HCT116 (cell line): ENCODE measurements around the gene C12orf50. TPM values are rescaled to one million over a fixed set of nuclear protein-coding genes. Genes with fewer than 3 reads are reported as not detected.

Experiments
- ATAC-seq: fragments of 200-7000 bp; cut with Tn5 transposase; 2 replicates; pipeline ENCODE4 v1.9.1; 2020; ENCODE audit warnings: mild to moderate bottlenecking, moderate library complexity
- BruUV-seq: library from RNA; stranded (reverse); fragments of 400-500 nt; replicated peaks from 2 replicates; lab custom pipeline; 2021; lab: Mats Ljungman, UMichigan
- CTCF ChIA-PET: fragments of 300-600 bp; sonication (Branson Sonifier 250); formaldehyde crosslinking; loops from one replicate; lab custom pipeline; 2021; ENCODE audit warnings: antibody characterized with exemption; lab: Charles Lee
- POLR2A ChIA-PET: fragments of 300-600, 350-600 bp; sonication (Branson Sonifier 250); formaldehyde crosslinking; loops from one replicate; lab custom pipeline; 2021; ENCODE audit warnings: antibody characterized with exemption; lab: Charles Lee
- RAD21 ChIA-PET, 2 experiments: fragments of 300-600 bp; sonication (Branson Sonifier 250); formaldehyde crosslinking; loops; one replicate each; lab custom pipeline; 2023; ENCODE audit warnings: low total read pairs in 2 of 2; ENCODE audit not compliant: uncharacterized antibody in 2 of 2, unreplicated experiment in 2 of 2, low non-redundant PET in 1 of 2; lab: Charles Lee
- DNase-seq: peaks from one replicate; pipeline ENCODE4 v3.0.0-alpha.2; 2010; ENCODE audit warnings: low read depth, low spot score
- H2AFZ ChIP-seq: fragments of 200-600 bp; shearing (Covaris generic), sonication (generic); 2 replicates; pipeline ENCODE4 v1.6.1; 2017; ENCODE audit warnings: low read depth, mixed run types, mixed read lengths, antibody characterized with exemption, low read length; ENCODE audit not compliant: poor library complexity, severe bottlenecking
- H3K27ac ChIP-seq: 2 replicates; pipeline ENCODE4 v1.5.1; 2012; ENCODE audit warnings: low read depth, low read length
- H3K27me3 ChIP-seq: fragments of 200-600 bp; sonication (generic); 2 replicates; pipeline ENCODE4 v1.6.1; 2016; ENCODE audit warnings: mixed run types, low read length, mixed read lengths; ENCODE audit not compliant: insufficient read depth
- H3K36me3 ChIP-seq, 2 experiments: fragments of 200-500 bp in 1 of 2; fragments of 200-600 bp in 1 of 2; sonication (Bioruptor generic) in 1 of 2; sonication (generic) in 1 of 2; 2 replicates each; pipeline versions ENCODE4 v1.5.1 to v1.6.1; 2014 to 2016; ENCODE audit warnings: low read length in 2 of 2, inconsistent platforms in 1 of 2, mixed read lengths in 1 of 2, mixed run types in 1 of 2; ENCODE audit not compliant: insufficient read depth in 2 of 2, control insufficient read depth in 1 of 2
- H3K4me1 ChIP-seq, 2 experiments: fragments of 200-600 bp in 1 of 2; sonication (generic) in 1 of 2; 2 replicates each; pipeline versions ENCODE4 v1.5.1 to v1.6.1; 2012 to 2017; ENCODE audit warnings: low read length in 2 of 2, inconsistent platforms in 1 of 2, mild to moderate bottlenecking in 1 of 2, mixed read lengths in 1 of 2, mixed run types in 1 of 2, moderate library complexity in 1 of 2; ENCODE audit not compliant: insufficient read depth in 2 of 2, control insufficient read depth in 1 of 2
- H3K4me2 ChIP-seq: fragments of 200-600 bp; sonication (generic); 2 replicates; pipeline ENCODE4 v1.6.1; 2017; ENCODE audit warnings: mixed run types, low read length, mixed read lengths
- H3K4me3 ChIP-seq, 2 experiments: fragments of 200-600 bp in 1 of 2; sonication (generic) in 1 of 2; replicated peaks in 1 of 2; 2 replicates each; pipeline ENCODE4 v1.5.1; 2011 to 2016; ENCODE audit warnings: low read length in 2 of 2, control low read depth in 1 of 2, low read depth in 1 of 2, mild to moderate bottlenecking in 1 of 2, mixed read lengths in 1 of 2, mixed run types in 1 of 2
- H3K79me2 ChIP-seq: fragments of 200-600 bp; sonication (generic); 2 replicates; pipeline ENCODE4 v1.6.1; 2017; ENCODE audit warnings: mild to moderate bottlenecking, mixed run types, low read length, moderate library complexity, mixed read lengths; ENCODE audit not compliant: insufficient read depth
- H3K9ac ChIP-seq: fragments of 200-600 bp; sonication (generic); 2 replicates; pipeline ENCODE4 v1.6.1; 2016; ENCODE audit warnings: low read length, mixed read lengths
- H3K9me2 ChIP-seq: fragments of 200-600 bp; sonication (generic), shearing (Covaris generic); 2 replicates; pipeline ENCODE4 v1.6.1; 2017; ENCODE audit warnings: mixed run types, mild to moderate bottlenecking, moderate library complexity; ENCODE audit not compliant: insufficient read depth
- H3K9me3 ChIP-seq, 2 experiments: fragments of 200-500 bp in 1 of 2; fragments of 200-600 bp in 1 of 2; sonication (Bioruptor generic) in 1 of 2; sonication (generic) in 1 of 2; 2 replicates each; pipeline ENCODE4 v1.6.1; 2014 to 2017; ENCODE audit warnings: low read length in 2 of 2, mixed read lengths in 2 of 2, inconsistent platforms in 1 of 2, low read depth in 1 of 2, mild to moderate bottlenecking in 1 of 2, mixed run types in 1 of 2, moderate library complexity in 1 of 2; ENCODE audit not compliant: control insufficient read depth in 1 of 2, insufficient read depth in 1 of 2
- H4K20me1 ChIP-seq: fragments of 200-600 bp; sonication (generic), shearing (Covaris generic); 2 replicates; pipeline ENCODE4 v1.6.1; 2017; ENCODE audit warnings: mixed run types, mild to moderate bottlenecking, moderate library complexity; ENCODE audit not compliant: insufficient read depth
- CBX3 ChIP-seq: IDR thresholded peaks from 2 replicates; pipeline ENCODE4 v1.6.1; 2012; ENCODE audit warnings: low read depth
- EGR1 ChIP-seq: IDR thresholded peaks from 2 replicates; pipeline ENCODE4 v1.6.1; 2012; ENCODE audit warnings: low read depth
- ELF1 ChIP-seq: IDR thresholded peaks from 2 replicates; pipeline ENCODE4 v1.6.1; 2012; ENCODE audit warnings: low read depth, borderline replicate concordance
- EZH2 ChIP-seq: fragments of 200-600 bp; sonication (generic); IDR thresholded peaks from 2 replicates; pipeline ENCODE4 v1.6.1; 2017; ENCODE audit warnings: antibody characterized with exemption, mixed run types
- FOSL1 ChIP-seq: IDR thresholded peaks from 2 replicates; pipeline ENCODE4 v1.6.1; 2012; ENCODE audit warnings: low read depth
- JUND ChIP-seq: IDR thresholded peaks from 2 replicates; pipeline ENCODE4 v1.6.1; 2012
- POLR2A ChIP-seq: IDR thresholded peaks from 2 replicates; pipeline ENCODE4 v1.7.0; 2011; ENCODE audit warnings: borderline replicate concordance; ENCODE audit not compliant: insufficient read depth, insufficient read length; ENCODE audit errors: extremely low read depth
- POLR2AphosphoS5 ChIP-seq: IDR thresholded peaks from 2 replicates; pipeline ENCODE4 v1.6.1; 2011; ENCODE audit warnings: mild to moderate bottlenecking, low read depth, low read length, moderate library complexity
- SIN3A ChIP-seq: IDR thresholded peaks from 2 replicates; pipeline ENCODE4 v1.6.1; 2012; ENCODE audit warnings: low read depth
- SP1 ChIP-seq: IDR thresholded peaks from 2 replicates; pipeline ENCODE4 v1.6.1; 2012; ENCODE audit warnings: low read depth
- SRF ChIP-seq: IDR thresholded peaks from 2 replicates; pipeline ENCODE4 v1.6.1; 2012; ENCODE audit warnings: low read depth
- YY1 ChIP-seq: IDR thresholded peaks from 2 replicates; pipeline ENCODE4 v1.6.1; 2011; ENCODE audit warnings: low read length, low read depth, moderate library complexity, mild to moderate bottlenecking; ENCODE audit not compliant: insufficient replicate concordance; ENCODE audit errors: extremely low read depth
- ZFX ChIP-seq: fragments of 450-650 bp; IDR thresholded peaks from 2 replicates; pipeline ENCODE4 v1.6.1; 2017
- intact Hi-C: fragments of 100-400 bp; cut with micrococcal nuclease; formaldehyde crosslinking; loops from 2 replicates; pipeline ENCODE4 v1.10.0; 2022
- total RNA-seq: library from RNA; stranded (reverse); gene quantifications from one replicate; pipeline ENCODE4 v1.2.1, GENCODE V29; 2021; ENCODE audit not compliant: unreplicated experiment
- TF ChIP-seq, protein P1 (sequence below), 3 experiments: fragments of 200-600 bp in 1 of 3; sonication (generic) in 1 of 3; IDR thresholded peaks in 2 of 3; conservative IDR thresholded peaks in 1 of 3; 2 replicates each; pipeline ENCODE4 v1.5.1; 2012 to 2017; ENCODE audit warnings: low read depth in 2 of 3, low read length in 2 of 3, antibody characterized with exemption in 1 of 3, borderline replicate concordance in 1 of 3, control low read depth in 1 of 3, mild to moderate bottlenecking in 1 of 3, mixed read lengths in 1 of 3, mixed run types in 1 of 3, moderate library complexity in 1 of 3; ENCODE audit not compliant: insufficient read depth in 1 of 3
- TF ChIP-seq, protein P2 (sequence below): IDR thresholded peaks from 2 replicates; pipeline ENCODE4 v1.6.1; 2012
- TF ChIP-seq, protein P3 (sequence below): IDR thresholded peaks from 2 replicates; pipeline ENCODE4 v1.6.1; 2012

Gene C12orf50
- total RNA-seq, 1 experiment from 2014 or later: not detected

DNA sequence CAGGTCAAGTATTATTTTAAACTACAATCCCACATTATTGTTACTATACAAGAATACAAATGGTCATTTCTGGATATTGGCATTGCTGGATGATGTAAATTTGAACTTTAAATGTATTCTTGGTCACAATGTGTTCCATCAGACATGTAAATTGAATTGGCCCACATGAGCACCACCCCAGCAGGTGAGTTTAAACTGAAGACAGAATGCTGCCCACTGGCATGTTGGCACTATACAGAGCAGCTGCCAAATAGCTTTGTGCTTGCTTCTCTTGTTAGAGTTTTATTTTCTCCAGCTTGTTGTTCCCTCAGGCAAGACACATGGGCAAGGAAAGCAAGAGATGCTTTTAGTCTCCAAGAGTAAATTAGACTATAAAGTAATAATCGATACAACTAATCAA lies 98.6 kb downstream of the C12orf50 start:
- no peak for DNase-seq
- H3K27ac ChIP-seq: no peak overlapping the region
- ChIA-PET POLR2A (no interaction called here), CTCF (no interaction called here), RAD21 (no interaction called here)
- H3K9ac ChIP-seq: no peak overlapping the region
- TF ChIP-seq ZFX (no peak), POLR2A (no peak), SIN3A (no peak), ELF1 (no peak), JUND (no peak), EGR1 (no peak), POLR2AphosphoS5 (no peak), SRF (no peak), CBX3 (no peak), YY1 (no peak), FOSL1 (no peak), EZH2 (no peak), SP1 (no peak)
- TF ChIP-seq, protein P1, sequence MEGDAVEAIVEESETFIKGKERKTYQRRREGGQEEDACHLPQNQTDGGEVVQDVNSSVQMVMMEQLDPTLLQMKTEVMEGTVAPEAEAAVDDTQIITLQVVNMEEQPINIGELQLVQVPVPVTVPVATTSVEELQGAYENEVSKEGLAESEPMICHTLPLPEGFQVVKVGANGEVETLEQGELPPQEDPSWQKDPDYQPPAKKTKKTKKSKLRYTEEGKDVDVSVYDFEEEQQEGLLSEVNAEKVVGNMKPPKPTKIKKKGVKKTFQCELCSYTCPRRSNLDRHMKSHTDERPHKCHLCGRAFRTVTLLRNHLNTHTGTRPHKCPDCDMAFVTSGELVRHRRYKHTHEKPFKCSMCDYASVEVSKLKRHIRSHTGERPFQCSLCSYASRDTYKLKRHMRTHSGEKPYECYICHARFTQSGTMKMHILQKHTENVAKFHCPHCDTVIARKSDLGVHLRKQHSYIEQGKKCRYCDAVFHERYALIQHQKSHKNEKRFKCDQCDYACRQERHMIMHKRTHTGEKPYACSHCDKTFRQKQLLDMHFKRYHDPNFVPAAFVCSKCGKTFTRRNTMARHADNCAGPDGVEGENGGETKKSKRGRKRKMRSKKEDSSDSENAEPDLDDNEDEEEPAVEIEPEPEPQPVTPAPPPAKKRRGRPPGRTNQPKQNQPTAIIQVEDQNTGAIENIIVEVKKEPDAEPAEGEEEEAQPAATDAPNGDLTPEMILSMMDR (IDR thresholded peaks at IDR 0.05 in 2 of 3, conservative IDR thresholded peaks at IDR 0.05 in 1 of 3; ENCODE audit: borderline replicate concordance in 1 of 3, insufficient read depth in 1 of 3, low read depth in 2 of 3, low read length in 2 of 3): no peak
- TF ChIP-seq, protein P2, sequence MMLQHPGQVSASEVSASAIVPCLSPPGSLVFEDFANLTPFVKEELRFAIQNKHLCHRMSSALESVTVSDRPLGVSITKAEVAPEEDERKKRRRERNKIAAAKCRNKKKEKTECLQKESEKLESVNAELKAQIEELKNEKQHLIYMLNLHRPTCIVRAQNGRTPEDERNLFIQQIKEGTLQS: no peak
- TF ChIP-seq, protein P3, sequence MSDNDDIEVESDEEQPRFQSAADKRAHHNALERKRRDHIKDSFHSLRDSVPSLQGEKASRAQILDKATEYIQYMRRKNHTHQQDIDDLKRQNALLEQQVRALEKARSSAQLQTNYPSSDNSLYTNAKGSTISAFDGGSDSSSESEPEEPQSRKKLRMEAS: no peak
- H2AFZ ChIP-seq: no peak overlapping the region
- no peak overlapping the region for H3K4me2 ChIP-seq
- no peak overlapping the region for H3K4me3 ChIP-seq
- H3K9me3 ChIP-seq: no peaks in the 10 kb centered on the region
- no peaks in the 10 kb centered on the region for H3K36me3 ChIP-seq
- intact Hi-C loops: no loop called here
- ATAC-seq: no peak
- H3K27me3 ChIP-seq: no peaks in the 10 kb centered on the region
- H3K9me2 ChIP-seq: no peaks in the 10 kb centered on the region
- no TSS peak for BruUV-seq
- no peaks in the 10 kb centered on the region for H3K4me1 ChIP-seq
- no peaks in the 10 kb centered on the region for H3K79me2 ChIP-seq
- H4K20me1 ChIP-seq: no peaks in the 10 kb centered on the region

Other genes starting within 250 kb of the C12orf50 start
- gene CEP290, start 112.7 kb upstream of the C12orf50 start, total RNA-seq: 13.6 TPM
- 22.5 TPM for gene TMTC3, start 112.9 kb upstream of the C12orf50 start, total RNA-seq